ENCODE data around the gene SRXN1.

SRXN1 gene

DNA sequence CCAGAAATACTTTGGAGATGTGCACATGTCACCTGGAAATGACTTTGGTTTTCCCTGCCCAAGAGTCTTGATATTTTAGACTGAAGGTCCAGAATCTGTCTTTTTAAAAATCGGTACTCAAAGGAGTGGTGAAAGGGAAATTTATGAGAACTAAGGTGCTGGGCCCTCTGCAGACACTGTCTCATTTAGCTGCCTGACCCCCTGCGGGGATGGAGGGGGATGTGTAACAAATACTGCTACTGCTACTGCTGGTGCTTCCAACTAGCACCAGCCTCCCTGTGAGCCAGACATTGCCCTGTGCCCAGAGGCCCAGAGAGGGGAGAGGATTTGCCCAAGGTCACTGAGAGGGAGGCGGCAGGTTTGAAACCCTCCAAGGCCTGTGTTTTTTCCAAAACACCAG lies 15.6 kb upstream of the SRXN1 start:
- H3K4me3 Mint-ChIP-seq: no peak overlapping the region

DNA sequence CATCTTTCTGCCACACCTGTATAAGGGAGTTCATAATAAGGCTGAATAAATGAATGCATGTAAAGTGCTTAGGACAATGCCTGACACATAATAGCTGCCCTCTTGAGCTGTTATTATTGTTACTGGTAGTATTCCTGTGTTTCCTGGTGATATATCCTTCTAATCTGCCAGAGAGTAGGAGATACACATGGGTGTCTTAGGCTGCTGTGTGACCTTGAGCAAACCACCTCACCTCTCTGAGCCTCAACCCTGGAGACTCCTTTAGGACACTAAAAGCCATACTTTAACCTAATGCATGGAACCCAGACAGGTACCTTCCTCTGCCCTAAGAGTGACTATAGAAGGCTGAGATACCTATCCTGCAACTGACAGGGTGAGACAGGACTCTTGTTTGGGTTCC lies 15.1 kb upstream of the SRXN1 start:
- Mint-ChIP-seq H3K27ac (no peak overlapping the region), H3K9me3 (no peaks in the 10 kb centered on the region), H3K36me3 (ENCODE audit: low read depth) (no peaks in the 10 kb centered on the region), H3K4me3 (no peak overlapping the region), H3K27me3 (ENCODE audit: low read depth) (peaks cover 46% of the 10 kb centered on the region), H3K4me1 (peaks cover 36% of the 10 kb centered on the region)
- TF ChIP-seq CTCF (IDR thresholded peaks at IDR 0.05; ENCODE audit: unreplicated experiment in 3 of 3): no peak

More for the DNA sequence above, 15.6 kb upstream of the SRXN1 start:
- Mint-ChIP-seq H3K27ac (peak overlapping the region in 1 of 3 experiments; percentile 62), H3K4me1 (peaks cover 38% of the 10 kb centered on the region), H3K36me3 (ENCODE audit: low read depth) (no peaks in the 10 kb centered on the region), H3K27me3 (ENCODE audit: low read depth) (peaks cover 51% of the 10 kb centered on the region), H3K9me3 (no peaks in the 10 kb centered on the region)
- TF ChIP-seq CTCF (IDR thresholded peaks at IDR 0.05; ENCODE audit: unreplicated experiment in 3 of 3): no peak

DNA sequence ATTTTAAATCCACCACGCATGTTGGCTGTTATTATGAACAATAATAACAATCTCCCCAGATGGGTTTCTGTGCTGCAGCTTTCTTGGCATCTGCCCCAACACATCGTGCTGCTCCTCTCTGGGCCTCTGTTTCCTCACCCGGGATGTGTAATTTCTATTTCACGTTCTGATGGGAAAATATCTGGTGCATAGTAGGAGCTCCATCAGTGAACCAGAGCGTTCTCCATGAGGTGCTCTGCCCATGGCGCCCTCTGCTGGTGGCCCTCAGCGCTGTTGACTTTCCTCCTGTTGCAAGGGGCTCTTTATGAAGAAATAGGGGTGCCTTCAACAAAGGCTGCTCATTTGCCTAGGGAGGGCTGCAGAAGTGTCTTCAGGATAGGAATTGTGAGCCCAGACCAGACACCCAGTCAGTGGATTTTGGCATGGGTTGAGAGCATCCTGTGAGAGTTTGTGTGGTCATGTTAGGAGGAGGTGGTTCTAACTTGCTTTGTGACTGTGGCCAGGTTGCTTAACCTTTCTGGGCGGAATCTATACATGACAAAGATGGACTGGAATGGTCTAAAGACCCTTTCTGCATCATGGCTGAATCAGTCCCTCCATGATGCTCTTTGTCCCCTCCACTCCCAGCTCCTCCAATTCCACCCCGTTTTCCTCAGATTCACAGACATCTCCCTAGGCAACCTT lies 14.5 kb upstream of the SRXN1 start:
- no peak overlapping the region for H3K4me3 Mint-ChIP-seq
- peaks cover 45% of the 10 kb centered on the region for H3K27me3 Mint-ChIP-seq (ENCODE audit: low read depth)
- TF ChIP-seq CTCF (IDR thresholded peaks at IDR 0.05; ENCODE audit: unreplicated experiment in 3 of 3): peak; percentile 56 to 63 (median 59)
- no peak overlapping the region for H3K27ac Mint-ChIP-seq
- no peaks in the 10 kb centered on the region for H3K36me3 Mint-ChIP-seq (ENCODE audit: low read depth)
- peaks cover 31% of the 10 kb centered on the region for H3K4me1 Mint-ChIP-seq
- no peaks in the 10 kb centered on the region for H3K9me3 Mint-ChIP-seq

DNA sequence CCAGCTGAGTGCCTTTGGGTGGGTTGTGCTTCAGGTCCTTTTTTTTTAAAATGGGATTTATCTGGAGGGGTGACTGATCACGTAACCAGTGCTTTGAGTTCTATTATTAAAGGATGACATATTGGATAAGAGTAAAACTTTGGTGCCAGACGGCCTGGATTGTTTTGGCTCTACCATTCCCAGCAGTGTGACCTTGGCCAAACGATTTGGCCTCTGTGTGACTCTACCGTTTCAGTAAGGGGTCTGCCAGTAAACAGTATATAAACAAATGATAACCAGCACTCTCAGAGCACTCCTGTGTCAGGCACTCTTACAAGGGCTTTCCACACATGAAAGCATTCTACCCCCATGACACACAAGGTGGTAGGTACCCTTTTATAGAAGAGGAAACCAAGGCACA lies 13.9 kb upstream of the SRXN1 start:
- no peak overlapping the region for H3K4me3 Mint-ChIP-seq
- H3K9me3 Mint-ChIP-seq: no peaks in the 10 kb centered on the region
- no peak for TF ChIP-seq CTCF (IDR thresholded peaks at IDR 0.05; ENCODE audit: unreplicated experiment in 3 of 3)
- H3K27ac Mint-ChIP-seq: no peak overlapping the region
- no peaks in the 10 kb centered on the region for H3K36me3 Mint-ChIP-seq (ENCODE audit: low read depth)
- peaks cover 24% of the 10 kb centered on the region for H3K4me1 Mint-ChIP-seq
- H3K27me3 Mint-ChIP-seq (ENCODE audit: low read depth): peaks cover 40% of the 10 kb centered on the region

GRCh38 chr20:665276-665675 lies 12.3 kb upstream of the SRXN1 start:
- no peak for TF ChIP-seq CTCF (IDR thresholded peaks at IDR 0.05; ENCODE audit: unreplicated experiment in 3 of 3)
- Mint-ChIP-seq H3K9me3 (no peaks in the 10 kb centered on the region), H3K27me3 (ENCODE audit: low read depth) (peaks cover 29% of the 10 kb centered on the region), H3K4me1 (peaks cover 23% of the 10 kb centered on the region), H3K4me3 (no peak overlapping the region), H3K27ac (no peak overlapping the region), H3K36me3 (ENCODE audit: low read depth) (no peaks in the 10 kb centered on the region)

DNA sequence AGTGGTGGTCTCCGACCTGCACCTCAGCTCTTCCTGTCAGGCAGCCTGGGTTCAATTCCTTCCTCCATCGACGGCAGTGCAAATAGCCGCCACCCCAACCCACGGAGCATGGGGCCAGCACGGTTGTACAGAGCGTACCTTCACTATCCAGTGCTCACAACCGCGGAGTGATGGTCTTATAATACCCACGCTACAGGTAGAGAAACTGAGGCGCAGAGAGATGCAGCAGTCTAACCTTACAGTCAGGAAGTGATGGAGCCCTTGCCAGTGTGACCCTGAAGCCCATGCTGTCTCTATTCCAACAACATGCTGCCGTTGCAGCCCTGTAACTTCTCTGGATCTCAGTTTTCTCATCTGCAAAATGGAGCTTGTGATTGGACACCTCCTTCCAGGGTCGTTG lies 11.6 kb upstream of the SRXN1 start:
- Mint-ChIP-seq H3K27ac (no peak overlapping the region), H3K9me3 (no peaks in the 10 kb centered on the region), H3K36me3 (ENCODE audit: low read depth) (no peaks in the 10 kb centered on the region), H3K27me3 (ENCODE audit: low read depth) (peaks cover 30% of the 10 kb centered on the region), H3K4me3 (no peak overlapping the region), H3K4me1 (peaks cover 23% of the 10 kb centered on the region)
- no peak for TF ChIP-seq CTCF (IDR thresholded peaks at IDR 0.05; ENCODE audit: unreplicated experiment in 3 of 3)
